Heart left ventricle (tissue), 16 donors: ENCODE measurements around the gene RASGEF1B. TPM values are rescaled to one million over a fixed set of nuclear protein-coding genes. Genes with fewer than 3 reads are reported as not detected.

Experiments used
- ATAC-seq, 4 donors: fragments of 200-7000 bp; cut with Tn5 transposase; one replicate each; pipeline ENCODE4 v1.9.1; 2020 to 2022; ENCODE audit warnings: moderate library complexity in 4 of 4, mild to moderate bottlenecking in 3 of 4, moderate number of reproducible peaks in 1 of 4
- DNase-seq, 5 donors: peaks; one replicate each; pipeline ENCODE4 v3.0.0-alpha.2; 2020
- H3K27ac ChIP-seq, 12 donors: fragments of 200-600 bp; sonication (generic) in 4 of 12; one replicate each; pipeline versions ENCODE4 v1.5.0 to v1.8.0; 2016 to 2022; ENCODE audit warnings: mild to moderate bottlenecking in 2 of 12
- H3K27me3 ChIP-seq, 9 donors: fragments of 200-600 bp; sonication (generic) in 2 of 9; one replicate each; pipeline versions ENCODE4 v1.5.1 to v1.8.0; 2016 to 2022; ENCODE audit warnings: mild to moderate bottlenecking in 3 of 9
- H3K36me3 ChIP-seq, 9 donors: fragments of 200-600 bp; sonication (generic) in 2 of 9; one replicate each; pipeline versions ENCODE4 v1.5.0 to v1.8.0; 2018 to 2022; ENCODE audit warnings: mild to moderate bottlenecking in 2 of 9
- H3K4me1 ChIP-seq, 12 donors: fragments of 200-600 bp; sonication (generic) in 4 of 12; one replicate each; pipeline versions ENCODE4 v1.5.0 to v1.8.0; 2016 to 2022; ENCODE audit warnings: mild to moderate bottlenecking in 3 of 12
- H3K4me3 ChIP-seq, 12 donors: fragments of 200-600 bp; sonication (generic) in 4 of 12; one replicate each; pipeline versions ENCODE4 v1.5.0 to v1.8.0; 2017 to 2022; ENCODE audit warnings: mild to moderate bottlenecking in 9 of 12, moderate library complexity in 4 of 12
- H3K9me3 ChIP-seq, 12 donors: fragments of 200-600 bp; sonication (generic) in 4 of 12; one replicate each; pipeline versions ENCODE4 v1.5.0 to v1.8.0; 2016 to 2022; ENCODE audit warnings: mild to moderate bottlenecking in 1 of 12
- CTCF ChIP-seq, 12 donors: fragments of 200-600 bp; sonication (generic) in 4 of 12; IDR thresholded peaks; one replicate each; pipeline versions ENCODE4 v1.5.0 to v1.8.0; 2018 to 2022; ENCODE audit warnings: antibody characterized with exemption in 12 of 12, mild to moderate bottlenecking in 5 of 12
- POLR2A ChIP-seq, 2 donors: fragments of 450-650 bp; IDR thresholded peaks; one replicate each; pipeline ENCODE4 v1.6.1; 2017; ENCODE audit warnings: antibody characterized with exemption in 2 of 2, mild to moderate bottlenecking in 2 of 2, moderate library complexity in 2 of 2
- WGBS, 4 donors: extraction: QIAGEN DNeasy Blood & Tissue Kit in 2 of 4; methylation state at CpG; one replicate each; pipeline versions ENCODE4 v1.1.5 to v1.1.7; 2013 to 2018; 5-methylcytosine and 5-hydroxymethylcytosine counted together
- intact Hi-C, 10 donors: fragments of 100-400 bp; cut with DNase I; formaldehyde crosslinking; loops; one replicate each; pipeline versions ENCODE4 v1.11.1 to v1.14.2; 2022
- polyA plus RNA-seq, 2 donors: library from polyadenylated mRNA; stranded (reverse); fragments of 200-250 nt; gene quantifications; one replicate each; pipeline ENCODE4 v1.2.3, GENCODE V29; 2013
- total RNA-seq, 9 donors: library from RNA; depleted of rRNA in 2 of 9; stranded (reverse); fragments of >200 nt in 2 of 9; fragmentation: NEBNext Ultra II Directional in 3 of 9; extraction: Animal tissue kit (Norgen Biotek cat#: 25700) in 3 of 9; gene quantifications; one replicate each; pipeline versions ENCODE4 v1.1.0 to v1.2.4, GENCODE V29; 2016 to 2023
- donor health status: ischemic (EF 13 %, LVEDD 7.1; RV severe dilation, severe dysfunction).
- donor health status: healthy with polysubstance abuse.
- donor health status: DM: no; HTN: yes; CAD: no.
- donor health status: DM: no; HTN: no; CAD: no.
- donor health status: ischemic (EF 25% LVEDD 6.9; RV normal size, moderate dysfunction).
- donor health status: ischemic (EF 25% LVEDD 5.7; RV mildly dilated, moderate dysfunction).
- donor health status: healthy.
- donor health status: DM: yes; HTN: yes; CAD: no.
- donor health status: ischemic (EF 35%, LVEDD 5.7; RV mildly dilated, moderate dysfunction).
- donor health status: nonischemic (EF 11% LVEDD 7.7; RV severe dilation, severe dysfunction).
- donor health status: DM: yes; HTN: yes; CAD: no.
- donor health status: PGD.
- donor health status: ischemic (EF 29% LVEDD 5.4; RV normal size, mild dysfunction).
- donor health status: nonischemic (EF 23%, LVEDD 6.1; RV moderate dilation, normal function).

Gene RASGEF1B
- total and polyA plus RNA-seq, 11 donors = 1.5 to 11.9 (median 2.9) TPM

- DNase-seq (no peak), ATAC-seq (no peak)
- H3K9me3 ChIP-seq = no peaks in the 10 kb centered on the region
- peak overlapping the region; percentile 70 to 96 (median 87) for H3K4me3 ChIP-seq
- intact Hi-C loops = loop anchor here in 5 of 10 donors (2.0 to 10.0 kb wide), 11 partner anchors 63 to 795 kb away; no protein-coding TSS in a partner anchor
- 19 to 26% (median 24%) methylated on average over 7 of the region's 7 CpGs for WGBS, 4 donors
- peaks cover 0 to 46% (median 22%) of the 10 kb centered on the region in 12 donors for H3K4me1 ChIP-seq
- no peaks in the 10 kb centered on the region for H3K27me3 ChIP-seq
- H3K27ac ChIP-seq = peak overlapping the region in 10 of 12 donors; percentile 79 to 94 (median 88)
- no peaks in the 10 kb centered on the region for H3K36me3 ChIP-seq
- TF ChIP-seq CTCF (IDR thresholded peaks at IDR 0.05) (no peak), POLR2A (IDR thresholded peaks at IDR 0.05) (no peak)
These were observed 1.8 kb downstream of the RASGEF1B start for GRCh38 chr4:81469781-81470455.

DNA sequence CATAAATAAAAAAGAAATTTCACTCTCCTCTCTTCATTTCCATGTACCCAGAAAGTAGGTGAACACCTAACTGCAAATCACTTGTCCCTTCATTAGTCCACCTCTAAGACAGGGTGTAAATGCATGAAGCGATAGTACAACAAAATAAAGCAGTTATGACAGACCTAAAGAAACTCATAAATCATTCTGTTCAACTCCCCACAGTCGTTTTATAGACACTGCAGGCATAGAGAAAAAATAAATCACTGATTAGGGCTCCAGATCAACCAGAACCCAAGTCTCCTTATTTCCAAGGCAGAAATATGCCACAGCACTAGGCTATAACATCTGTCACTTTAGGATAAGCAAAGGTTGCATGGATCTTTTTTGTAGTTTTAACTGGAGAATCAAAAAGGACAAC, 3.0 kb downstream of the RASGEF1B start:
- Histone ChIP-seq H3K4me3 (peak overlapping the region in 1 of 12 donors; percentile 70), H3K36me3 (no peaks in the 10 kb centered on the region), H3K4me1 (peaks cover 0 to 46% (median 22%) of the 10 kb centered on the region in 12 donors), H3K27ac (peak overlapping the region in 2 of 12 donors; percentile 8 to 17), H3K9me3 (no peaks in the 10 kb centered on the region), H3K27me3 (no peaks in the 10 kb centered on the region)
- DNase-seq (no peak), ATAC-seq (no peak)
- intact Hi-C loops = loop anchor here in 4 of 10 donors (5.0 to 10.0 kb wide), 5 partner anchors 61 to 796 kb away; no protein-coding TSS in a partner anchor
- WGBS, 4 donors = 71 to 85% (median 74%) methylated on average over 2 of the region's 2 CpGs
- TF ChIP-seq POLR2A (IDR thresholded peaks at IDR 0.05) = no peak
- TF ChIP-seq CTCF (IDR thresholded peaks at IDR 0.05) = no peak

GRCh38 chr4:81467672-81467964, 4.1 kb downstream of the RASGEF1B start:
- Histone ChIP-seq H3K9me3 (no peaks in the 10 kb centered on the region), H3K4me1 (peaks cover 0 to 37% (median 22%) of the 10 kb centered on the region in 12 donors), H3K27ac (no peak overlapping the region), H3K4me3 (no peak overlapping the region), H3K27me3 (no peaks in the 10 kb centered on the region), H3K36me3 (no peaks in the 10 kb centered on the region)
- TF ChIP-seq CTCF (IDR thresholded peaks at IDR 0.05) (peak in 1 of 12 donors; percentile 18), POLR2A (IDR thresholded peaks at IDR 0.05) (no peak)
- DNase-seq = no peak
- intact Hi-C loops = loop anchor here (1.0 to 10.0 kb wide), 8 partner anchors 60 to 797 kb away; no protein-coding TSS in a partner anchor
- WGBS, 4 donors = 9 to 20% (median 18%) methylated on average over 1 of the region's 1 CpG
- no peak for ATAC-seq

DNA sequence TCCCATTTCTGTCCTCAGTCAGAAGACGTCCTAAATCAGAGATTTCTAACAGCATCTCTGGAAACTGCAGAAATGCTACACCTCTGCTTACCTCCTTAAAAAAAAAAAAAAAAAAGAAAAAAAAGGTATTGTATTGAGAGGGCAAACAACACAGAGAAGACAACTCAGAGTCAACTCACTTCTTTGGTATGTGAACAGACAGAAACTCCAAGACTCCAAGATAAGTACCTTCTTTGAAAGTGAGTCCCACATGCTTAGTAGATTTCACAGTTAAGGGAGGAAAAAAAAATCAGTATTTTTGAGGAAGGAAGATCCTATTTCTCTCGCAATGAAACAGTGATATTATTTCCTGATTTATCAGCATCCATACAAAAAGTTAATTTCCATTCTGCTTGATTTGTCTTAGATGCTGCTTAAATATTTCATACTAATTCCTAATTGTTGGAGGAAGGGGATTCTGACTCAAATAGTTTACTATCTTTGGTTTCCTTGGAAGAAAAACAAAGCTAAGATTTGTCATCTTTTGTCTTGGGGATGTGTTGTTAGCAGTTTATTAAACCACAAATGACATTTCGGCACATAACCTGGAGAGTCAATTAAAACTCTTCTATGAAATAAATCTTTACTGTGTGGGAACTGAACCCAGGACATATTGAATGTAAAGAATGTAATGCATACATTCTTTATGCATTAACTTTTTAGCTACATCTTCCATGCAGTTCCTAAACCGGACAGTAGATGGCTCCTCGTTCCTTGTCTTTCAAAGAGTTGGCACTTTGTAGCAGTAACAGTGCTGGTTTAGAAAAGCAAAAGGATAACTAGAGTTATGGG, 4.7 kb downstream of the RASGEF1B start:
- H3K36me3 ChIP-seq = no peaks in the 10 kb centered on the region
- DNase-seq = peak in 3 of 5 donors; percentile 36 to 59 (median 58)
- no peak for ATAC-seq
- no peaks in the 10 kb centered on the region for H3K9me3 ChIP-seq
- no peak overlapping the region for H3K4me3 ChIP-seq
- TF ChIP-seq POLR2A (IDR thresholded peaks at IDR 0.05) = no peak
- TF ChIP-seq CTCF (IDR thresholded peaks at IDR 0.05) = peak; percentile 84 to 98 (median 96)
- peaks cover 0 to 33% (median 18%) of the 10 kb centered on the region in 12 donors for H3K4me1 ChIP-seq
- H3K27ac ChIP-seq = no peak overlapping the region
- intact Hi-C loops = loop anchor here (1.0 to 10.0 kb wide), 8 partner anchors 60 to 798 kb away; no protein-coding TSS in a partner anchor
- WGBS, 4 donors = 36 to 39% (median 38%) methylated on average over 5 of the region's 5 CpGs
- H3K27me3 ChIP-seq = no peaks in the 10 kb centered on the region
